ENCODE measurements around the gene ERI2. TPM values are rescaled to one million over a fixed set of nuclear protein-coding genes. Genes with fewer than 3 reads are reported as not detected.

The ERI2 gene
- total and polyA plus RNA-seq, 2 of the 13 experiments (the other 11 are each of a cell fraction or from before 2014, with no cell fraction given): 17.4 to 41.3 TPM

DNA sequence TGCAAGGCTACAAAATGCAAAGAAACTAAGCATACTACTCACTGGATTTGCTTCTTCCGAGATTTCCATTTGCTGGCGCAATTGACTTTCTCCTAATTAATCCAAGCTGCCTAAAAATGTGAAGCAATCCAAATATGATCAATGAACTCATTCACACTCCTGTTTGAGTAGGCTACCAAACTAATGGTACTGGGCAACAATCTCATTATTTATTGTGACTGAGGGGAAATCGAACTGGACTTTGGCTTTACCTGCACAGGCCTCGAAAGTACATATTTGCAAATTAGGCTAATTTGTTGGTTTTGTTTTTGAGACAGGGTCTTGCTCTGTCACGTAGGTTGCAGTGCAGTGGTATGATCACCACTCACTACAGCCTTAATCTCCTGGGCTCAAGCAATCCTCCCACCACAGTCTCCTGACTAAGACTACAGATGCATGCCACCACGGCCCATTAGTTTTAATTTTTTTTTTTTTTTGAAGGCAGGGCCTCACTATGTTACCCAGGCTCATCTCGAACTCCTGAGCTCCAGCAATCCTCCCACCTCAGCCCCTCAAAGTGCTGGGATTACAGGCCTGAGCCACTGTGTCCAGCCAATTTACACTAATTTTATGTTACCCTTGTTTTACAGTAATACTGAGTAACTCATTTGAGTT, 2.6 kb downstream of the ERI2 start (continued):
- TF ChIP-seq ZNF574 (CRISPR knock-in tag; IDR thresholded peaks at IDR 0.05) (0 out of 2 replicates have a peak, but pooled peaks have one; percentile 46), ZNF577 (CRISPR knock-in tag; IDR thresholded peaks at IDR 0.05; ENCODE audit: borderline replicate concordance, low read depth) (no peak), GTF3A (CRISPR knock-in tag; conservative IDR thresholded peaks at IDR 0.05) (no peak), IKZF4 (CRISPR knock-in tag; IDR thresholded peaks at IDR 0.05; ENCODE audit: borderline replicate concordance, low read depth, not compliant biosample characterization) (no peak), GMEB2 (CRISPR knock-in tag; IDR thresholded peaks at IDR 0.05; ENCODE audit: low read depth) (no peak; the same call in 1 of the 2 replicates), SRSF9 (IDR thresholded peaks at IDR 0.05; ENCODE audit: borderline replicate concordance, insufficient read depth, low read depth, low read length, poor library complexity, severe bottlenecking) (no peak), ZNF839 (CRISPR knock-in tag; IDR thresholded peaks at IDR 0.05; ENCODE audit: borderline replicate concordance) (no peak), RARA (CRISPR knock-in tag; IDR thresholded peaks at IDR 0.05) (no peak), GFI1 (CRISPR knock-in tag; IDR thresholded peaks at IDR 0.05; ENCODE audit: borderline replicate concordance) (0 out of 2 replicates have a peak, but pooled peaks have one; percentile 57), THAP9 (CRISPR knock-in tag; IDR thresholded peaks at IDR 0.05; ENCODE audit: borderline replicate concordance) (no peak), BRD4 (CRISPR knock-in tag; IDR thresholded peaks at IDR 0.05) (peak; percentile 83; the same call in 1 of the 2 replicates), ZNF10 (CRISPR knock-in tag; IDR thresholded peaks at IDR 0.05; ENCODE audit: borderline replicate concordance, low read depth) (no peak), THYN1 (CRISPR knock-in tag; IDR thresholded peaks at IDR 0.05; ENCODE audit: borderline replicate concordance, low read depth) (peak; percentile 95; the same call in 1 of the 2 replicates), ZNF253 (CRISPR knock-in tag; IDR thresholded peaks at IDR 0.05; ENCODE audit: borderline replicate concordance) (no peak), SNRNP70 (IDR thresholded peaks at IDR 0.05; ENCODE audit: low read depth, low read length) (no peak), MED8 (CRISPR knock-in tag; IDR thresholded peaks at IDR 0.05; ENCODE audit: insufficient replicate concordance) (peak; percentile 74), FOXO1 (CRISPR knock-in tag; IDR thresholded peaks at IDR 0.05) (peak; percentile 57; the same call in 1 of the 2 replicates), ISL2 (CRISPR knock-in tag; IDR thresholded peaks at IDR 0.05) (peak; percentile 87)
- TF ChIP-seq, protein P1, sequence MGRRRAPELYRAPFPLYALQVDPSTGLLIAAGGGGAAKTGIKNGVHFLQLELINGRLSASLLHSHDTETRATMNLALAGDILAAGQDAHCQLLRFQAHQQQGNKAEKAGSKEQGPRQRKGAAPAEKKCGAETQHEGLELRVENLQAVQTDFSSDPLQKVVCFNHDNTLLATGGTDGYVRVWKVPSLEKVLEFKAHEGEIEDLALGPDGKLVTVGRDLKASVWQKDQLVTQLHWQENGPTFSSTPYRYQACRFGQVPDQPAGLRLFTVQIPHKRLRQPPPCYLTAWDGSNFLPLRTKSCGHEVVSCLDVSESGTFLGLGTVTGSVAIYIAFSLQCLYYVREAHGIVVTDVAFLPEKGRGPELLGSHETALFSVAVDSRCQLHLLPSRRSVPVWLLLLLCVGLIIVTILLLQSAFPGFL (CRISPR knock-in tag; IDR thresholded peaks at IDR 0.05): no peak

Measured in HepG2 (cell line).